IMR-90 (cell line): ENCODE results near the gene SLC5A1. TPM values are rescaled to one million over a fixed set of nuclear protein-coding genes. Genes with fewer than 3 reads are reported as not detected.
"Not testable (repeated sequence)": the region's sequence is repeated elsewhere in the genome, so short reads cannot be mapped to it uniquely, and the experiment has no call there.

ENCODE experiments used
- ATAC-seq: fragments of 200-7000 bp; cut with Tn5 transposase; 2 replicates; pipeline ENCODE4 v1.9.1; 2020; ENCODE audit warnings: low read depth, mild to moderate bottlenecking, moderate library complexity
- BruUV-seq: library from RNA; stranded (reverse); fragments of 400-500 nt; replicated peaks from 2 replicates; lab custom pipeline; 2021; lab: Mats Ljungman, UMichigan
- CTCF ChIA-PET: fragments of 300-600 bp; formaldehyde crosslinking; extraction: SDS; loops from one replicate; lab custom pipeline; 2021; ENCODE audit warnings: antibody characterized with exemption; lab: Yijun Ruan, JAX
- POLR2A ChIA-PET: fragments of 300-600 bp; sonication (Branson Sonifier 250); formaldehyde crosslinking; loops from one replicate; lab custom pipeline; 2022; ENCODE audit warnings: antibody characterized with exemption; ENCODE audit not compliant: unreplicated experiment; lab: Charles Lee
- DNase-seq: peaks from one replicate; pipeline ENCODE4 v3.0.0; 2013
- H2AFZ ChIP-seq: replicated peaks from 2 replicates; pipeline ENCODE3; 2013; ENCODE audit warnings: low read length, mild to moderate bottlenecking; ENCODE audit not compliant: poor library complexity
- H2AK5ac ChIP-seq: 2 replicates; pipeline ENCODE4 v1.6.1; 2013; ENCODE audit warnings: low read depth, low read length, inconsistent platforms
- H2AK9ac ChIP-seq: replicated peaks from 2 replicates; pipeline ENCODE3; 2013; ENCODE audit warnings: mild to moderate bottlenecking, low read depth, low read length, moderate library complexity; ENCODE audit not compliant: poor library complexity
- H2BK120ac ChIP-seq: 2 replicates; pipeline ENCODE4 v1.6.1; 2013; ENCODE audit warnings: low read depth, low read length, inconsistent platforms
- H2BK15ac ChIP-seq: 3 replicates; pipeline ENCODE4 v1.6.1; 2013; ENCODE audit warnings: low read depth, low read length, inconsistent platforms
- H2BK20ac ChIP-seq: 2 replicates; pipeline ENCODE4 v1.6.1; 2013; ENCODE audit warnings: low read depth, mild to moderate bottlenecking, inconsistent platforms, low read length, moderate library complexity
- H2BK5ac ChIP-seq: 2 replicates; pipeline ENCODE4 v1.6.1; 2013; ENCODE audit warnings: mild to moderate bottlenecking, low read depth, low read length, inconsistent platforms; ENCODE audit not compliant: poor library complexity, severe bottlenecking
- H3K14ac ChIP-seq: replicated peaks from 2 replicates; pipeline ENCODE4 v1.6.1; 2013; ENCODE audit warnings: low read depth, low read length, inconsistent platforms
- H3K18ac ChIP-seq: 2 replicates; pipeline ENCODE4 v1.6.1; 2013; ENCODE audit warnings: low read depth, low read length, control low read depth
- H3K23ac ChIP-seq: 2 replicates; pipeline ENCODE4 v1.6.1; 2013; ENCODE audit warnings: low read depth, low read length, inconsistent platforms
- H3K27ac ChIP-seq: 2 replicates; pipeline ENCODE4 v1.5.1; 2013; ENCODE audit warnings: mild to moderate bottlenecking, control low read depth, low read length; ENCODE audit not compliant: insufficient read depth
- H3K27me3 ChIP-seq: 2 replicates; pipeline ENCODE4 v1.6.1; 2013; ENCODE audit warnings: low read length; ENCODE audit not compliant: control insufficient read depth, insufficient read depth
- H3K36me3 ChIP-seq: 2 replicates; pipeline ENCODE4 v1.6.1; 2013; ENCODE audit warnings: low read length, mixed read lengths; ENCODE audit not compliant: control insufficient read depth, insufficient read depth
- H3K4ac ChIP-seq: 2 replicates; pipeline ENCODE4 v1.6.1; 2013; ENCODE audit warnings: low read depth, low read length, inconsistent platforms
- H3K4me1 ChIP-seq: 2 replicates; pipeline ENCODE4 v1.6.1; 2013; ENCODE audit warnings: low read length, mixed read lengths; ENCODE audit not compliant: control insufficient read depth, insufficient read depth
- H3K4me2 ChIP-seq: 2 replicates; pipeline ENCODE4 v1.6.1; 2013; ENCODE audit warnings: low read depth, mild to moderate bottlenecking, control low read depth, low read length, moderate library complexity
- H3K4me3 ChIP-seq: 2 replicates; pipeline ENCODE4 v1.5.1; 2013; ENCODE audit warnings: low read depth, mild to moderate bottlenecking, control low read depth, low read length, moderate library complexity; ENCODE audit not compliant: insufficient read depth
- H3K56ac ChIP-seq: 2 replicates; pipeline ENCODE4 v1.6.1; 2013; ENCODE audit warnings: low read length, inconsistent platforms; ENCODE audit not compliant: insufficient read depth; ENCODE audit errors: extremely low read depth
- H3K79me1 ChIP-seq, 2 experiments: 2 replicates each; pipeline ENCODE4 v1.6.1; 2013; ENCODE audit warnings: low read length in 2 of 2, inconsistent platforms in 1 of 2, low read depth in 1 of 2
- H3K9ac ChIP-seq: 2 replicates; pipeline ENCODE4 v1.6.1; 2013; ENCODE audit warnings: low read depth, low read length, control low read depth
- H3K9me1 ChIP-seq: 2 replicates; pipeline ENCODE4 v1.6.1; 2013; ENCODE audit warnings: low read length, inconsistent platforms; ENCODE audit not compliant: insufficient read depth
- H3K9me3 ChIP-seq: 2 replicates; pipeline ENCODE4 v1.6.1; 2013; ENCODE audit warnings: low read length; ENCODE audit not compliant: control insufficient read depth, insufficient read depth
- H4K20me1 ChIP-seq: 2 replicates; pipeline ENCODE4 v1.6.1; 2013; ENCODE audit warnings: low read length, inconsistent platforms; ENCODE audit not compliant: insufficient read depth
- H4K5ac ChIP-seq: 2 replicates; pipeline ENCODE4 v1.6.1; 2013; ENCODE audit warnings: mild to moderate bottlenecking, low read depth, low read length, control low read depth
- H4K8ac ChIP-seq, 2 experiments: 2 replicates each; pipeline ENCODE4 v1.6.1; 2013; ENCODE audit warnings: low read depth in 2 of 2, low read length in 2 of 2, control low read depth in 1 of 2, inconsistent platforms in 1 of 2
- H4K91ac ChIP-seq: 2 replicates; pipeline ENCODE4 v1.6.1; 2013; ENCODE audit warnings: low read depth, low read length, inconsistent platforms; ENCODE audit not compliant: insufficient read depth
- CEBPB ChIP-seq: IDR thresholded peaks from 2 replicates; pipeline ENCODE4 v1.6.1; 2012; ENCODE audit warnings: low read depth, low read length, improper control_type of control experiment
- POLR2A ChIP-seq: IDR thresholded peaks from 2 replicates; pipeline ENCODE4 v1.6.1; 2012; ENCODE audit warnings: mild to moderate bottlenecking, low read depth, low read length
- WGBS, 2 experiments: methylation state at CpG; one replicate each; pipeline versions ENCODE4 v1.1.5 to v1.1.7; 2013; ENCODE audit warnings: missing lambda C conversion rate in 2 of 2; ENCODE audit not compliant: insufficient read length in 1 of 2; ENCODE audit errors: extremely low coverage in 2 of 2; 5-methylcytosine and 5-hydroxymethylcytosine counted together
- dilution Hi-C: fragments of 300-500 bp; cut with HindIII; formaldehyde crosslinking; loops from one replicate; pipeline ENCODE4 v1.14.3; 2018; ENCODE audit warnings: low sequenced_read_pairs; ENCODE audit not compliant: unreplicated experiment
- in situ Hi-C: fragments of 300-500 bp; cut with MboI; formaldehyde crosslinking; loops from 3 replicates; pipeline ENCODE4 v1.14.3; 2019; ENCODE audit warnings: low sequenced_read_pairs, inconsistent platforms, mixed read lengths
- intact Hi-C: fragments of 100-400 bp; cut with micrococcal nuclease; formaldehyde crosslinking; loops from 2 replicates; pipeline ENCODE4 v1.10.0; 2022
- polyA plus RNA-seq, 3 experiments: library from polyadenylated mRNA; depleted of rRNA; stranded (reverse); fragments of >200 nt; gene quantifications; 2 replicates each; pipeline ENCODE4 v1.2.3, GENCODE V29; 2012; ENCODE audit warnings: low replicate concordance in 1 of 3
- total RNA-seq: library from RNA; depleted of rRNA; stranded (reverse); fragments of >200 nt; gene quantifications from 2 replicates; pipeline ENCODE4 v1.2.3, GENCODE V29; 2012

Gene SLC5A1
- total and polyA plus RNA-seq, 2 of the 4 experiments (the other 2 are of a cell fraction) = not detected

DNA sequence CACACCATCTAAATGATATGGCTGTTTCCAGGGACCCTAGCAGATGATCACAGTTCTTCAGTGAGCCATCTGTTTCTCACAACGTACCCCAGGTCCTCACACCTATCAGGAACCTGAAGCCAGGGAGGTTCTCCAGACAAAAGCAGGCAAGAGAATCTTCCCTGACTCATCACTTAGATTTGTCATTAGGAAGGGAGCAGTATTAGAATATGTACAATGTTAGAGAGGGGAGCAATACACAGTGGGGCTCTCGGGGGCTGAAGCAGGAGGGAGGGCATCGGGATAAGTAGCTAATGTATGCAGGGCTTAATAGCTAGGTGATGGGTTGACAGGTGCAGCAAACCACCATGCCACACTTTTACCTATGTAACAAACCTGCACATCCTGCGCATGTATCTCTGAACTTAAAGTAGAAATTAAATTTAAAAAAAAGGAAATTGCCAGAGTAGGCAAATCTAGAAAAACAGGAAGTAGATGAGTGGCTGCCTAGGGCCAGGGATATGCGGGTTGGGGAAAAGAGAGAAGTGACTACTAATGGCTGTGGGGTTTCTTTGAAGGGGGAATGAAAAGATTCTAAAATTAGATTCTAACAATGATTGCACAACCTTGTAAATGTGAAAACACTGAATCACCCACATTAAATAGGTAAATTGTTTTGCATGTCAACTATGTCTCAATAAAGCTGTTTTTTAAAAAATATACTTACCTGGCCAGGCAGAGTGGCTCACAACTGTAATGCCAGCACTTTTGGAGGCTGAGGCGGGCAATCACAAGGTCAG is 101.6 kb downstream of the SLC5A1 start:
- Histone ChIP-seq H3K4me2 (no peak overlapping the region), H3K36me3 (no peaks in the 10 kb centered on the region), H3K9ac (no peak overlapping the region), H3K14ac (no peak overlapping the region), H4K91ac (no peak overlapping the region), H4K20me1 (no peaks in the 10 kb centered on the region), H2BK120ac (no peak overlapping the region), H3K4ac (no peak overlapping the region), H4K5ac (no peak overlapping the region), H2BK5ac (no peak overlapping the region), H2AK5ac (no peak overlapping the region), H3K27me3 (peaks cover 2% of the 10 kb centered on the region; the same call in 1 of the 2 replicates), H3K4me3 (no peak overlapping the region), H3K18ac (no peak overlapping the region), H3K23ac (no peak overlapping the region), H2AK9ac (no peak overlapping the region), H2AFZ (no peak overlapping the region), H3K9me3 (no peaks in the 10 kb centered on the region), H3K9me1 (no peaks in the 10 kb centered on the region), H3K4me1 (no peaks in the 10 kb centered on the region), H3K79me1 (no peaks in the 10 kb centered on the region), H4K8ac (no peak overlapping the region), H2BK15ac (no peak overlapping the region), H3K56ac (no peak overlapping the region), H2BK20ac (no peak overlapping the region), H3K27ac (no peak overlapping the region)
- CTCF ChIA-PET = no interaction called here
- intact Hi-C loops (no loop called here), dilution Hi-C loops (no loop called here), in situ Hi-C loops (no loop called here)
- ATAC-seq = no peak
- DNase-seq = no peak
- no CpG with 5 or more reads among the region's 6 CpGs for WGBS, 2 experiments
- no TSS peak for BruUV-seq
- POLR2A ChIA-PET = no interaction called here
- TF ChIP-seq POLR2A (no peak), CEBPB (peak; percentile 36; the same call in 1 of the 2 replicates)

DNA sequence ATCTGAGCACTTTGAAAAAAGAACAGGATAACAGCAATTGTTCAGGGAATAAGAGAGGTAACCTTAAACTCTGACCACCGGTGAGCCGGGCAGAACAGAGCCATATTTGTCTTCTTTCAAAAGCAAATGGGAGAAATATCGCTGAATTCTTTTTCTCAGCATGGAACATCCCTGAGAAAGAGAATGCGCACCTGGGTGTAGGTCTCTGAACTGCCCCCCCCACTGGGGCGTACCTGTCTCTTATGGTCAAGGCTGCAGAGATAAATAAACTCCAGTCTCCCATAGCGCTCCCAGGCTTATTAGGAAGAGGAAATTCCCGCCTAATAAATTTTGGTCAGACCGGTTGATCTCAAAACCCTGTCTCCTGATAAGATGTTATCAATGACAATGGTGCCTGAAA is 104.1 kb downstream of the SLC5A1 start:
- H2AFZ ChIP-seq, CTCF ChIA-PET, H3K4me3 ChIP-seq, H3K23ac ChIP-seq, H3K4me2 ChIP-seq, H2AK5ac ChIP-seq, H3K36me3 ChIP-seq, H3K9me1 ChIP-seq, H3K27ac ChIP-seq, BruUV-seq, H3K79me1 ChIP-seq, H3K18ac ChIP-seq, H2BK15ac ChIP-seq, H3K4me1 ChIP-seq, H4K91ac ChIP-seq, H4K8ac ChIP-seq, dilution Hi-C loops, H2BK5ac ChIP-seq, H3K27me3 ChIP-seq, DNase-seq, H4K5ac ChIP-seq, H4K20me1 ChIP-seq, intact Hi-C loops, ATAC-seq, H2BK120ac ChIP-seq, H3K9ac ChIP-seq, H3K4ac ChIP-seq, H3K56ac ChIP-seq, POLR2A ChIA-PET, H2BK20ac ChIP-seq, H3K14ac ChIP-seq, H3K9me3 ChIP-seq, H2AK9ac ChIP-seq, in situ Hi-C loops: not testable (repeated sequence)
- WGBS, 2 experiments = 75% methylated on average over 2 of the region's 8 CpGs; no CpG with 5 or more reads in 1 of the 2 experiments
